ENCODE data around the gene MYO16.

The MYO16 gene

DNA sequence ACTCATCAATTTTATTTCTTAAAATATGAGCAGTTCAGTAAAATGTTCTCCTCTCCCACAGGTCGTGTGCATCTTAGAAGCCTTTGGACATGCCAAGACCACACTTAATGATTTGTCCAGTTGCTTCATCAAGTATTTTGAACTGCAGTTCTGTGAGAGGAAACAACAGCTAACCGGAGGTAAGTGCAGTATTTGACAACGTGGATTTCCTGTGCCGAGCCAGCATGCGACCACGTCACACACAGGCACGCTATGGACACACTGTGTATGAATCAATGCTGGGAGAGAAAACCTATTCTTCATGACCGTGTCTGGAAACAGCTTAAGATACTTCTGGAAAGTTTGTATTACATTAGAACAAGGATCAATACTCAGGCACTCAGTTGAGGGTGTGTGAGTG lies 268.5 kb downstream of the MYO16 start:
- Histone ChIP-seq H3F3A (ENCODE audit: insufficient read depth) (no peaks in the 10 kb centered on the region), H3K36me3 (ENCODE audit: low read length) (no peaks in the 10 kb centered on the region), H3K79me2 (ENCODE audit: insufficient read depth, low read length) (no peaks in the 10 kb centered on the region), H4K20me1 (ENCODE audit: low read depth, low read length) (no peaks in the 10 kb centered on the region), H3K27me3 (ENCODE audit: low read length) (no peaks in the 10 kb centered on the region), H3K9me2 (replicated peaks; ENCODE audit: insufficient read depth, low read length) (no peaks in the 10 kb centered on the region), H3K4me3 (ENCODE audit: insufficient read depth, low read length, poor library complexity, severe bottlenecking) (no peak overlapping the region), H3K27ac (ENCODE audit: low read depth, low read length) (no peak overlapping the region), H2AFZ (ENCODE audit: low read depth, low read length, severe bottlenecking) (no peak overlapping the region), H3K9ac (ENCODE audit: low read length) (no peak overlapping the region), H3K4me2 (ENCODE audit: low read depth, low read length, poor library complexity, severe bottlenecking) (no peak overlapping the region), H3K9me3 (ENCODE audit: insufficient read depth, low read length) (no peaks in the 10 kb centered on the region)
- TF ChIP-seq EZH2phosphoT487 (conservative IDR thresholded peaks at IDR 0.05; ENCODE audit: low read length): no peak
- TF ChIP-seq, protein P1, sequence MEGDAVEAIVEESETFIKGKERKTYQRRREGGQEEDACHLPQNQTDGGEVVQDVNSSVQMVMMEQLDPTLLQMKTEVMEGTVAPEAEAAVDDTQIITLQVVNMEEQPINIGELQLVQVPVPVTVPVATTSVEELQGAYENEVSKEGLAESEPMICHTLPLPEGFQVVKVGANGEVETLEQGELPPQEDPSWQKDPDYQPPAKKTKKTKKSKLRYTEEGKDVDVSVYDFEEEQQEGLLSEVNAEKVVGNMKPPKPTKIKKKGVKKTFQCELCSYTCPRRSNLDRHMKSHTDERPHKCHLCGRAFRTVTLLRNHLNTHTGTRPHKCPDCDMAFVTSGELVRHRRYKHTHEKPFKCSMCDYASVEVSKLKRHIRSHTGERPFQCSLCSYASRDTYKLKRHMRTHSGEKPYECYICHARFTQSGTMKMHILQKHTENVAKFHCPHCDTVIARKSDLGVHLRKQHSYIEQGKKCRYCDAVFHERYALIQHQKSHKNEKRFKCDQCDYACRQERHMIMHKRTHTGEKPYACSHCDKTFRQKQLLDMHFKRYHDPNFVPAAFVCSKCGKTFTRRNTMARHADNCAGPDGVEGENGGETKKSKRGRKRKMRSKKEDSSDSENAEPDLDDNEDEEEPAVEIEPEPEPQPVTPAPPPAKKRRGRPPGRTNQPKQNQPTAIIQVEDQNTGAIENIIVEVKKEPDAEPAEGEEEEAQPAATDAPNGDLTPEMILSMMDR (IDR thresholded peaks at IDR 0.05; ENCODE audit: insufficient read depth, low read length, poor library complexity, severe bottlenecking): no peak

DNA sequence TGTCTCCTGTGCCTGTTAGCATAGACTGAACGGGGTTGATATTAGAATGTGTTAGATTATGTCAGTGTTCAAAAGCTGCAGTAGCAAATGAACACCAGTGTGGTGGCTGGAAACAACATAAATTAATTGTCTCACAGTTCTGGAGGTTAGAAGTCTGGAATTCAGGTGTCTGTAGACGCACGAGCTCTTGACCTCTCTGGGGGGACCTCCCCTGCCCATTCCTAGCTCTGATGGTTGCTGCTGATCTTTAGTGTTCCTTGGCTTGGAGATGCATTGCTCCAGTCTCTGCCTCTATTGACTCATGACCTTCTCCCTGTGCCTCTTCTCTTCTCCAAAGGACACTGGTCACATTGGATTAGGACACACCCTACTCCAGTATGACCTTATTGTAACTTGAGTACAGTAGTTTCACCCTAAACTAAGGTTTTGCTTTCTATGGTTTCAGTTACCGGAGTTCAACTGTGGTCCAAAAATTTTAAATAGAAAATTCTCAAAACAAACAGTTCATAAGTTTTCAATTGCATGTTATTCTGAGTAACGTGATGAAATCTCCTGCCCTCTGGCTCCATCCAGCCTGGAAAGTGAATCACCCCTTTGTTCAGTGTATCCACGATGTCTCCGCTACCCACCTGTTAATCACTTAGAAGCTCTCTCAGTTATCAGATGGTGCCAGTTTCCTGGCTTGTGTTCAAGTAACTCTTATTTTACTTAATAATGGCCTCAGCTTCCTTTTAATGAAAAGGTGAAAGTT lies 273.2 kb downstream of the MYO16 start:
- Histone ChIP-seq H2AFZ (ENCODE audit: low read depth, low read length, severe bottlenecking) (no peak overlapping the region), H3F3A (ENCODE audit: insufficient read depth) (no peaks in the 10 kb centered on the region), H3K4me2 (ENCODE audit: low read depth, low read length, poor library complexity, severe bottlenecking) (no peak overlapping the region), H3K9me3 (ENCODE audit: insufficient read depth, low read length) (no peaks in the 10 kb centered on the region), H3K4me3 (ENCODE audit: insufficient read depth, low read length, poor library complexity, severe bottlenecking) (no peak overlapping the region), H3K9ac (ENCODE audit: low read length) (no peak overlapping the region), H4K20me1 (ENCODE audit: low read depth, low read length) (no peaks in the 10 kb centered on the region), H3K9me2 (replicated peaks; ENCODE audit: insufficient read depth, low read length) (no peaks in the 10 kb centered on the region), H3K79me2 (ENCODE audit: insufficient read depth, low read length) (no peaks in the 10 kb centered on the region), H3K36me3 (ENCODE audit: low read length) (no peaks in the 10 kb centered on the region), H3K27me3 (ENCODE audit: low read length) (no peaks in the 10 kb centered on the region), H3K27ac (ENCODE audit: low read depth, low read length) (no peak overlapping the region)
- TF ChIP-seq EZH2phosphoT487 (conservative IDR thresholded peaks at IDR 0.05; ENCODE audit: low read length): no peak
- TF ChIP-seq, protein P1 (IDR thresholded peaks at IDR 0.05; ENCODE audit: insufficient read depth, low read length, poor library complexity, severe bottlenecking): no peak

DNA sequence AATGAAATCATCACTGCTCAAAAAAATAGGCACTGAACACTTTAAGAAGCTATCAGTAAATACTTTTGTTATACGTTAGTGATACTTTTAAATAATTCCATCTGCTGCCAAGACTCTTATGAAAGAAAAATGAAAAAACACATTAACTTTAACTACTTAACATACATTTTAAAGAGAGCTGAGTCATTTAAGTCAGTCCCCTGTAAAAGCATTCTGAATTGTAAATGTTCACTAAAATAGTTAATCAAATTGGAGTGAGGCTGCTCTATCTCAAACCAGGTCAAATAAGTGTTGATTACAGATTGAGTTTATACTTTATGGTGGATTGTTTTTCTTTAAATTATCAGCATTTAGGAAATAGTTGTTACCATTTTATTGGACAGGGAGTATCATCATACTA lies 274.2 kb downstream of the MYO16 start:
- H3F3A ChIP-seq (ENCODE audit: insufficient read depth): no peaks in the 10 kb centered on the region
- no peaks in the 10 kb centered on the region for H4K20me1 ChIP-seq (ENCODE audit: low read depth, low read length)
- H2AFZ ChIP-seq (ENCODE audit: low read depth, low read length, severe bottlenecking): no peak overlapping the region
- H3K79me2 ChIP-seq (ENCODE audit: insufficient read depth, low read length): no peaks in the 10 kb centered on the region
- no peak overlapping the region for H3K9ac ChIP-seq (ENCODE audit: low read length)
- no peak overlapping the region for H3K4me2 ChIP-seq (ENCODE audit: low read depth, low read length, poor library complexity, severe bottlenecking)
- no peak for TF ChIP-seq EZH2phosphoT487 (conservative IDR thresholded peaks at IDR 0.05; ENCODE audit: low read length)
- TF ChIP-seq, protein P1 (IDR thresholded peaks at IDR 0.05; ENCODE audit: insufficient read depth, low read length, poor library complexity, severe bottlenecking): no peak
- H3K9me2 ChIP-seq (replicated peaks; ENCODE audit: insufficient read depth, low read length): no peaks in the 10 kb centered on the region
- no peak overlapping the region for H3K4me3 ChIP-seq (ENCODE audit: insufficient read depth, low read length, poor library complexity, severe bottlenecking)
- no peaks in the 10 kb centered on the region for H3K36me3 ChIP-seq (ENCODE audit: low read length)
- H3K9me3 ChIP-seq (ENCODE audit: insufficient read depth, low read length): no peaks in the 10 kb centered on the region
- H3K27me3 ChIP-seq (ENCODE audit: low read length): no peaks in the 10 kb centered on the region
- H3K27ac ChIP-seq (ENCODE audit: low read depth, low read length): no peak overlapping the region
